Hematopoietic multipotent progenitor cell treated with erythropoietin and hydrocortisone succinate and interleukin-3 and kit ligand, for 17 days (in vitro differentiated cells): ENCODE measurements around the gene BDH2.
A peak's percentile ranks its signal among the peaks of the same experiment; 100 is the strongest.

Experiments
- DNase-seq: peaks from one replicate; pipeline ENCODE4 v3.0.0-alpha.2; 2015; ENCODE audit warnings: low spot score

BDH2 gene

DNA sequence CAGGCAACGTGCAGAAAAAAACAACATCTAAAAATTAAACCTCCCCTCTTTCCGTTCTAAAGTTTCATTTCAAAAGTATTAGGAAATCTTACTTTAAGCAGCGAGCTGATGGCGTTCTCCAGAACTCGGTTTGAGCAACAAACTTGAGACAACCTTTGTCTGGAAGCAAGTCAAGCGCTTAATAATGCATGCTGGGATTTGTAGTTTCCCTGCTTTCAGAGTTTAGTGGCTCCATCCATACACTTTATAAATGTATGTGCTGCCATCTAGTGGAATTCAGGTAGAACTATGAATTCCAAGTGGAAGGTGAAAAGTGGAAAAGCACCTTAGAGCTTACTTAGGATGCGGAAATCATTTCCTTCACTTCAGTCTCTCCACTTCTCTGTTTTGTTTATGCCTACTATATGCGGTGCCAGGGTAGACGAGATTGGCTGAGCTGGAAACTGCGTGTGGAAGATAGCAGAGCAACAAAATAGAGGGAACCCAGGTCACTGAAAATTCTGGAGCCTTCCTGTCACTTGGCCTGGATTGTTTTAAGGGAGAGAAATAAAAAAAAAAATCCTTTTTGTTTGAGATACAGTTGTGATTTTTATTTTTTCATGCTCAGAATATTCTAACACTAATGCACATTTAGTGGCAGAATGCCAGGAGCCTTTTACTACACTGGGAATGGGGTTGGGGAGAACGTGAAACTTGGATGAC is at the start of gene BDH2:
Gene BDH2, minus strand, starts transcription at position 144 of the 702 bp plus-strand sequence. CDS start 3,580 bp downstream, outside the sequence.
- DNase-seq: peak; percentile 87

- no peak for DNase-seq
Observed at GRCh38 chr4:103144926-103145325, 45.3 kb upstream of the BDH2 start.

- DNase-seq: no peak
Observed at GRCh38 chr4:103137446-103137827, 37.8 kb upstream of the BDH2 start.

DNA sequence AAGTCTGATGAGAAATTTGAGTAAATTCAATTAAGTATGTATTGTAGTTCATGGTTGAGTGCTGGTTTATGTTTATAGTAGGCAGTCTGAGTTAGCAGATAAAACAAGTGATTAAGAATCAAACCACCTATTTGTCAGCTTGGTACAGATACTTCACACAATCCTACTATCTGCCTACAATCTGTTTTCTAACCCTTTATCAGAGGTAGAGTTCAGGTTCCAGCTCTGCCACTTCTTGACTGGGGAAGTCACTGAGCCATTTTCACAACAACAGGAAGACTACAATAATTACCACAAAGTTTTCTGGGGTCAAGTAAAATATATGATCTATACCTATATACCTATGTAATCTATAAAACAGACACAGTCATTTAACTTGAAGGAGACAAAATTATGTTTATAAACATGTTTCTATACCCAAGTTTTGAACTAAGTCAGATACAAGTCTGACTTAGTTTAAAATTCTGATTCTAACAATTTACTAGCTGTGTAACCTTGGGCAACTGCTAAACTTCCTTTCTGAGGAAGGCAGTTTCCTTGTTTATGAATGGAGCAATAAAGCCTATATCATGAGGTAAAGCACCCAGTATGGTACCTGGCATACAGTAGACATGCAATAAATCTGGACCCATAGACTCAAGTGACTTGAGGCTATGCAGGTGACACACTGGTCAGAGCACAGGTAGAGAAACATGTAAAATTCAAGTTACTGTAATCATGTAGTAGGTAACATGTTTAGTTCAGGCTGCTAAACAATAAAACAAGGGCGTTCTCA is 37.2 kb upstream of the BDH2 start:
- DNase-seq: no peak

DNA sequence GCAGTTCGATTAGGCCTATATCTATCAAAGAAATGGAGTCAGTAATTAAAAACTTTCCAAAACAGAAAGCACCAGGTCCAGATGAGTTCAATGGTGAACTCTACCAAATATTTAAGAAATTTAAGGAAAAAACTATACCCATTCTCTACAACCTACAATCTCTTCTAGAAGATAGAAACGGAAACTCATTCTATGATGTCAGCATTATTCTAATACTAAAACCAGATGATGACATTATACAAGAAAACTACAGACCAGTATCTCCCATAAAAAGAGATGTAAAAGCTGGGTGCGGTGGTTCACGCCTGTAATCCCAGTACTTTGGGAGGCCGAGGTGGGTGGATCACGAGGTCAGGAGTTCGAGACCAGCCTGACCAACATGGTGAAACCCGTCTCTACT is 29.5 kb upstream of the BDH2 start:
- no peak for DNase-seq

- no peak for DNase-seq
Observed at GRCh38 chr4:103126126-103126525, 26.5 kb upstream of the BDH2 start.

GRCh38 chr4:103123114-103123513 is 23.5 kb upstream of the BDH2 start:
- no peak for DNase-seq

DNA sequence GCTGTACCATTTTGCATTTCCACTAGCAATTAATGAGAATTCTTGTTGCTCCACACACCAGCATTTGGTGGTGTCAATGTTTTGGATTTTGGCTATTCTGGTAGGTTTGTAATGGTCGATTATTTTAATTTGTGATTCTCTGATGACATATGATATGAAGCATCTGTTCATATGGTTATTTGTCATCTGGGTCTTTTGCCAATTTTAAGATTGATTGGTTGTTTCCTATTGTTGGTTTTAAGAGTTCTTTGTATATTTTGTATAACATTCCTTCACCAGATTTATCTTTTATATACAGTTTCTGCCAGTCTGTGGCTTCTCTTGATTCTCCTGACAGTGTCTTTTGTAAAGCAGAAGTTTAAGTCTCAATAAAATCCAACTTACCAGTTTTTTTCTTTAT is 18.5 kb upstream of the BDH2 start:
- DNase-seq: no peak

- DNase-seq: no peak
Observed at GRCh38 chr4:103111598-103111997, 12.0 kb upstream of the BDH2 start.

DNA sequence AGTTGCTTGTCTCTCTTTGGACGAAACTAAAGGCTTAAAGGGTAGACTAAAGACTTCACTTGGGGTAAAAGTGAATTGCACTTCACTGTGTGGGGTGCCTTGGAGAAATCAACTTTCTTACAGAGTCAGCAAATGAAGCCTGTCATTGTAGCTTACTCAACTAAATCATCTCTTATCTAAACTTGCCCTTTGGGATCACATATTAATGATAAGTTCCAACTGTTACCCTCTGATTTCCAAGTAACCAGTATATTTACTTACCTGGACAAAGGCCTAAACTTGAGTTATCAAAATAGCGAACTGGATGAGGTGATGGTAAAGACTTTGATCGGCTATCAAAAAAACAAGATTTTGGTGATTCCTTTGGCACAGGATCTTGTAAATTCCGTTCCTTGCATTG is 8.9 kb upstream of the BDH2 start:
- DNase-seq: no peak

DNA sequence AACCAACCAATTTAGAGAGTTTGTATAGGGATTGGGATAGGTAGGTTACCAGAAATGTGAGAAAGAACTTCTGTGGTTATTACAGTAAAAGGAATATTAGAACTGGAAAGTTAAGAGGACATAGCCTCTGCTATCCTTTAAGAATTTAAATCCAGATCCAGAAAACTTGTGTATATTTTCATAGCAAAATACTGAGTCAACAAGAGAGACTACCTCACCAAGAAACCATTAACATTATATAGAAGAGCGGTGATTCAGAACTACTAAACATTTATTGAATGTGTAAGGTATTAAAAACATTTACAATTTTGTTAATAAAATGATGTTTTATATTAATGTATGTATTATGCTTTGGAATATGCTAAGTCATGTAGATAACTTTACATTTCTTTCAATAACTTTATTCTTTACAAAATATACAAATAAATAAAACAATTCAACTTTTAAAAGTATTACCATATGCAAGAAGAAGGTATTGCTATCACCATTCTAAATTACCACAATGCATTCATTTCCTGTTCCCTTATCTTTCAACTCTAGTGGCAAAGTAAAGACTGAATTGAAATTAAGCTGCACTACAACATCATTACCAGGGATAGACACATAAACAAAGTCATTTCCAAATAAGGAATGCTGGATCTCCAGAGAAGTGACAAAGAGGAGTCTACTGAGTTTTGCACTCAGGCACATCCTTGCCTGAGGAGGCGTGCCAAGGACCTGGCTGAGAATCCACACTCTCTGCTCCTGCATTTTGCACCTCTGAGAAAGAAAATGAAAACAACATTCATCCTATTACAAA is 6.1 kb upstream of the BDH2 start:
- DNase-seq: no peak

- no peak for DNase-seq
Observed at GRCh38 chr4:103104886-103105285, 5.3 kb upstream of the BDH2 start.

DNA sequence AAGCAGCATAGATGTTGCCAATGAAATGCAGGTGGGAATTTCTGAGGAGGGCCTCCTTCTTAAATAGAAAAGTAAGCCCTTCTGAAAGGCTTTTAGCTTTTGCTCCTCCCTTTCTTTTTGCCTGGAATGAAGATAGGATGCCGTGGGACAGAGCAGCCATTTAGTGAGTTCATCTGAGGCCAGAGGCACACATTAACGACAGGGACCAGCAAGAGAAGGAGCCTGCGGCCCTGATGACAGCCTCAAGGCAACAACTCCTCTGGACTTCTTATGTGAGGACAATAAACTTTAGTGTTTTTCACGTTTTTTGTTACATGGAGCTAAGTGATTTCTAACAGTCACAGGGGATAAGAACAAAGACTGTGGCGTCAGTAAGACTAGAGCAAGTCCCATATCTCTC is 1.1 kb upstream of the BDH2 start:
- no peak for DNase-seq

- no peak for DNase-seq
Observed at GRCh38 chr4:103098756-103099440, 736 bp downstream of the BDH2 start.

- DNase-seq: no peak
Observed at GRCh38 chr4:103098341-103098740, 1.3 kb downstream of the BDH2 start.

DNA sequence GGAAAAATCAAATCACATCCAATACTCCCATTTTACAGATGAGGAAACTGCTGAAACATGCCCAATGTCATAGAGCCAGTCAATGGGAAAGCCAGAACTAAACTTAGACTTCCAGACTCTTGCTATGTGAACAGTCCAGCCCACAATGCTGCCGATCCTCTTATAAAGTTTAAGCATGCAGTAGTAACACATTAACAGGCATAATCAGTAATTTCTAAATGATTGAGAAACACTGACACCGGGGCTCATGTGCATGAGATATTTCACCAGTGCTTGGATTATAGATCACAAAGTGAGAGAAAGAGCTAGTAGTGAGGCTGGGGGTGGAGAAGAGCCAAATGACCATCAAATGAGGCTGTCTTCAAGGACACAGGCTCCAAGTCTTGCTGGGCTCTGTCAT is 2.5 kb downstream of the BDH2 start:
- DNase-seq: no peak

DNA sequence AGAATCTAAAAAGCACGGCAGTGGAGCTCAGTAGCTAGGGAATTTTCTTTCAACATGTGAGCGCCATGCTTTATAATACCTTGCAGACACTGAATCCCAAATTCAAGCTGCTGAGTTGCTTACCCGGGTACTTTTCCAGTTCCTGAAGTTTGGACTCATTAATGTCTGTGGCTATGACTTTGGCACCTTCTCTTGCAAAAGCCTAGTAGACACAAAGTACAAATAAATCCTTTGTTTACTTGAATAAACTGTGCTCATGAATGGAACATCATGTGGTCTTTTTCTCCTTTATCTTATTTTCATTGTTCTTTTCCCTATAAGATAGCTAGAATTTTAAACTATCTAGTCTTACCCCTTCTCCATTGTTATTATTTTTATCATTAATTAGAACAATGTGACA is 4.6 kb downstream of the BDH2 start:
- DNase-seq: no peak

- DNase-seq: no peak
Observed at GRCh38 chr4:103092245-103092644, 7.4 kb downstream of the BDH2 start.

DNA sequence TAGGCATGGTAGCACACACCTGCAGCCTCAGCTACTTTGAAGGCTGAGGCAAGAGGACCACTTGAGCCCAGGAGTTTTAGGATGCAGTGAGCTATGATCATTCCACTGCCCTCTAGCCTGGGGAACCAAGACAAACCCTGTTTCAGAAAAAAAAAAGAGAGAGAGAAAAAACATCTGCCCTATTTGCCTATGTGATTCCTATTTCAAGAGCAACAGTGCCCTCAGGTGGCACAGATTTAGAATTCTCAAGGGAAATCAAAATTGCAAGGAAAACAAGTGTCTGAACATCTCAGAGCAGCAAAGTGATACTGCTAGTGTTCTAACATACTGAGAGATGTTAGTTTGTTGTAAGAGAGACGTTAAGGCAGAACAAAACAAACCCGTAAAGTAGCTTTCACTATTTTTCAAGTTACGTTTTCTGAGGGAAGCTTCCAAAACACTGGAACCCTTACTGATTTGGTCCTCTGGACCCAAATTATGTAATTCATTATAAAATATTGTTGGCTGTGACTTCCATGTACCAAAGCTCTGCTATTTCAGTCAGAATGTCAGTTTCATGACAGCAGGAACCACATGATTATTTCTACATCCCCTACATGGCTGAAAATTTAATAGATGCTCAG is 7.9 kb downstream of the BDH2 start:
- DNase-seq: peak; percentile 84

- DNase-seq: no peak
Observed at GRCh38 chr4:103089481-103089880, 10.2 kb downstream of the BDH2 start.

- no peak for DNase-seq
Observed at GRCh38 chr4:103086551-103086950, 13.1 kb downstream of the BDH2 start.
